ENCODE results near the gene DSE.

GRCh38 chr6:116354236-116354635 lies 16.5 kb upstream of the DSE start:
- TF ChIP-seq, protein P1, sequence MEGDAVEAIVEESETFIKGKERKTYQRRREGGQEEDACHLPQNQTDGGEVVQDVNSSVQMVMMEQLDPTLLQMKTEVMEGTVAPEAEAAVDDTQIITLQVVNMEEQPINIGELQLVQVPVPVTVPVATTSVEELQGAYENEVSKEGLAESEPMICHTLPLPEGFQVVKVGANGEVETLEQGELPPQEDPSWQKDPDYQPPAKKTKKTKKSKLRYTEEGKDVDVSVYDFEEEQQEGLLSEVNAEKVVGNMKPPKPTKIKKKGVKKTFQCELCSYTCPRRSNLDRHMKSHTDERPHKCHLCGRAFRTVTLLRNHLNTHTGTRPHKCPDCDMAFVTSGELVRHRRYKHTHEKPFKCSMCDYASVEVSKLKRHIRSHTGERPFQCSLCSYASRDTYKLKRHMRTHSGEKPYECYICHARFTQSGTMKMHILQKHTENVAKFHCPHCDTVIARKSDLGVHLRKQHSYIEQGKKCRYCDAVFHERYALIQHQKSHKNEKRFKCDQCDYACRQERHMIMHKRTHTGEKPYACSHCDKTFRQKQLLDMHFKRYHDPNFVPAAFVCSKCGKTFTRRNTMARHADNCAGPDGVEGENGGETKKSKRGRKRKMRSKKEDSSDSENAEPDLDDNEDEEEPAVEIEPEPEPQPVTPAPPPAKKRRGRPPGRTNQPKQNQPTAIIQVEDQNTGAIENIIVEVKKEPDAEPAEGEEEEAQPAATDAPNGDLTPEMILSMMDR (IDR thresholded peaks at IDR 0.05; ENCODE audit: insufficient read depth, low read length, poor library complexity, severe bottlenecking): no peak
- TF ChIP-seq EZH2phosphoT487 (conservative IDR thresholded peaks at IDR 0.05; ENCODE audit: low read length): no peak
